Tibial nerve (tissue), 4 donors: ENCODE results near the gene TMED7. TPM values are rescaled to one million over a fixed set of nuclear protein-coding genes. Genes with fewer than 3 reads are reported as not detected.
"Not testable (repeated sequence)": the region's sequence is repeated elsewhere in the genome, so short reads cannot be mapped to it uniquely, and the experiment has no call there.

Experiments
- DNase-seq, 2 donors: peaks; one replicate each; pipeline ENCODE4 v3.0.0-alpha.2; 2019; ENCODE audit warnings: low spot score in 2 of 2
- H3K27ac ChIP-seq, 4 donors: fragments of 200-600 bp; sonication (generic) in 3 of 4; one replicate each; pipeline ENCODE4 v1.5.1; 2017 to 2019; ENCODE audit warnings: mild to moderate bottlenecking in 1 of 4
- H3K27me3 ChIP-seq, 2 donors: fragments of 200-600 bp; sonication (generic) in 1 of 2; one replicate each; pipeline versions ENCODE4 v1.5.1 to v1.6.0; 2017 to 2019
- H3K36me3 ChIP-seq, 3 donors: fragments of 200-600 bp; sonication (generic); one replicate each; pipeline ENCODE4 v1.5.1; 2018 to 2019
- H3K4me1 ChIP-seq, 4 donors: fragments of 200-600 bp; sonication (generic) in 3 of 4; one replicate each; pipeline ENCODE4 v1.5.1; 2017 to 2019
- H3K4me3 ChIP-seq, 4 donors: fragments of 200-600 bp; sonication (generic) in 3 of 4; one replicate each; pipeline ENCODE4 v1.5.1; 2017 to 2019; ENCODE audit warnings: mild to moderate bottlenecking in 1 of 4, moderate library complexity in 1 of 4
- H3K9me3 ChIP-seq, 4 donors: fragments of 200-600 bp; sonication (generic) in 3 of 4; one replicate each; pipeline ENCODE4 v1.5.1; 2017 to 2019
- CTCF ChIP-seq, 5 experiments: fragments of 200-600 bp in 3 of 5; fragments of 450-650 bp in 2 of 5; sonication (generic) in 3 of 5; IDR thresholded peaks; one replicate each; pipeline ENCODE4 v1.5.1; 2016 to 2019; ENCODE audit warnings: antibody characterized with exemption in 5 of 5, mild to moderate bottlenecking in 3 of 5, moderate library complexity in 2 of 5
- EP300 ChIP-seq, 2 donors: sonication (generic); formaldehyde crosslinking; IDR thresholded peaks; one replicate each; pipeline ENCODE4 v1.6.1; 2017; ENCODE audit warnings: antibody characterized with exemption in 2 of 2, mild to moderate bottlenecking in 1 of 2
- POLR2A ChIP-seq, 2 donors: fragments of 450-650 bp; IDR thresholded peaks; one replicate each; pipeline ENCODE4 v1.6.1; 2017; ENCODE audit warnings: antibody characterized with exemption in 2 of 2, mild to moderate bottlenecking in 2 of 2, moderate library complexity in 2 of 2
- WGBS, 2 donors: methylation state at CpG; one replicate each; pipeline ENCODE4 v1.1.5; 2018; 5-methylcytosine and 5-hydroxymethylcytosine counted together
- total RNA-seq, 4 donors: library from RNA; depleted of rRNA; stranded (reverse); fragments of >200 nt; gene quantifications; one replicate each; pipeline ENCODE4 v1.1.0, GENCODE V29; 2016

The TMED7 gene
- 10 to 100 TPM; 58.5 to 82.5 (median 76.4) TPM for total RNA-seq

GRCh38 chr5:115625579-115626444, at the start of gene TMED7:
Gene TMED7 (minus strand): TSS chr5:115626036. CDS start chr5:115625792, 244 bp downstream.
- peak within 1 kb of the TSS; percentile 78 to 99 (median 96) for H3K27ac ChIP-seq
- TF ChIP-seq EP300 (IDR thresholded peaks at IDR 0.05): peak; percentile 94 to 97
- peak; percentile 88 to 92 for TF ChIP-seq POLR2A (IDR thresholded peaks at IDR 0.05)
- peak in 3 of 5 experiments; percentile 3 to 37 (median 33) for TF ChIP-seq CTCF (IDR thresholded peaks at IDR 0.05)

GRCh38 chr5:115674782-115675181, 48.9 kb upstream of the TMED7 start:
- not testable (repeated sequence) for H3K4me3 ChIP-seq, H3K27ac ChIP-seq, DNase-seq, H3K27me3 ChIP-seq, H3K36me3 ChIP-seq, H3K9me3 ChIP-seq, H3K4me1 ChIP-seq
- WGBS, 2 donors: 75 to 81% methylated on average over 8 to 11 of the region's 11 CpGs

More at GRCh38 chr5:115625579-115626444, at the start of gene TMED7:
- peak; percentile 99 to 100 for DNase-seq
- Histone ChIP-seq H3K27me3 (no peaks in the 10 kb centered on the region), H3K4me1 (peaks cover 0 to 48% (median 19%) of the 10 kb centered on the region in 4 donors), H3K36me3 (peaks cover 0 to 2% (median 0%) of the 10 kb centered on the region in 3 donors), H3K9me3 (no peaks in the 10 kb centered on the region), H3K4me3 (peak within 1 kb of the TSS; percentile 75 to 98 (median 92))
- 0 to 1% methylated on average over 67 to 68 of the region's 77 CpGs for WGBS, 2 donors

- TF ChIP-seq EP300 (IDR thresholded peaks at IDR 0.05) (no peak), POLR2A (IDR thresholded peaks at IDR 0.05) (no peak), CTCF (IDR thresholded peaks at IDR 0.05) (no peak)
- Histone ChIP-seq H3K36me3 (no peaks in the 10 kb centered on the region), H3K9me3 (no peaks in the 10 kb centered on the region), H3K4me3 (no peak overlapping the region), H3K27ac (no peak overlapping the region), H3K4me1 (peaks cover 0 to 6% (median 0%) of the 10 kb centered on the region in 4 donors), H3K27me3 (no peaks in the 10 kb centered on the region)
- WGBS, 2 donors: 0 to 17% methylated on average over 1 of the region's 1 CpG
- no peak for DNase-seq
Measured at GRCh38 chr5:115673596-115673995, 47.8 kb upstream of the TMED7 start.

GRCh38 chr5:115671939-115672338, 46.1 kb upstream of the TMED7 start:
- Histone ChIP-seq H3K4me1 (peaks cover 0 to 6% (median 0%) of the 10 kb centered on the region in 4 donors), H3K9me3 (peaks cover 0 to 4% (median 0%) of the 10 kb centered on the region in 4 donors), H3K36me3 (no peaks in the 10 kb centered on the region), H3K27me3 (no peaks in the 10 kb centered on the region), H3K4me3 (no peak overlapping the region), H3K27ac (no peak overlapping the region)
- no peak for TF ChIP-seq CTCF (IDR thresholded peaks at IDR 0.05)
- no peak for TF ChIP-seq POLR2A (IDR thresholded peaks at IDR 0.05)
- TF ChIP-seq EP300 (IDR thresholded peaks at IDR 0.05): no peak
- 93 to 100% methylated on average over 1 of the region's 1 CpG for WGBS, 2 donors
- no peak for DNase-seq

- 16 to 53% methylated on average over 2 of the region's 2 CpGs for WGBS, 2 donors
- no peak for TF ChIP-seq CTCF (IDR thresholded peaks at IDR 0.05)
- no peak for TF ChIP-seq EP300 (IDR thresholded peaks at IDR 0.05)
- TF ChIP-seq POLR2A (IDR thresholded peaks at IDR 0.05): no peak
- Histone ChIP-seq H3K4me3 (no peak overlapping the region), H3K27ac (no peak overlapping the region), H3K36me3 (no peaks in the 10 kb centered on the region), H3K9me3 (peaks cover 0 to 7% (median 0%) of the 10 kb centered on the region in 4 donors), H3K27me3 (no peaks in the 10 kb centered on the region), H3K4me1 (peaks cover 0 to 7% (median 3%) of the 10 kb centered on the region in 4 donors)
- DNase-seq: no peak
Measured at GRCh38 chr5:115666023-115666422, 40.2 kb upstream of the TMED7 start.
